MM.1S (cell line): Measurements from ENCODE around the gene CCDC198.

ENCODE experiments used
- DNase-seq: peaks from one replicate; pipeline ENCODE4 v3.0.0-alpha.2; 2015
- H2AFZ ChIP-seq: fragments of 300-600 bp; sonication (generic); 2 replicates; pipeline ENCODE4 v1.6.0; 2016; ENCODE audit warnings: antibody characterized with exemption, low read length
- H3F3A ChIP-seq: fragments of 300-600 bp; sonication (generic); 2 replicates; pipeline ENCODE4 v1.6.1; 2016; ENCODE audit warnings: mild to moderate bottlenecking, antibody characterized with exemption, low read length, moderate library complexity, mixed read lengths; ENCODE audit not compliant: insufficient read depth
- H3K27ac ChIP-seq: fragments of 300-600 bp; sonication (generic); 2 replicates; pipeline ENCODE4 v1.5.1; 2016; ENCODE audit warnings: mild to moderate bottlenecking, low read length
- H3K27me3 ChIP-seq: fragments of 300-600 bp; sonication (generic); replicated peaks from 2 replicates; pipeline ENCODE4 v1.6.0; 2016; ENCODE audit warnings: low read length; ENCODE audit not compliant: insufficient read depth
- H3K36me3 ChIP-seq: fragments of 300-600 bp; sonication (generic); replicated peaks from 2 replicates; pipeline ENCODE4 v1.6.1; 2016; ENCODE audit warnings: mild to moderate bottlenecking, low read length, mixed read lengths; ENCODE audit not compliant: insufficient read depth
- H3K4me1 ChIP-seq: fragments of 300-600 bp; sonication (generic); 2 replicates; pipeline ENCODE4 v1.6.1; 2016; ENCODE audit warnings: low read length, mixed read lengths
- H3K4me2 ChIP-seq: fragments of 300-600 bp; sonication (generic); 2 replicates; pipeline ENCODE4 v1.6.0; 2016; ENCODE audit warnings: low read depth, low read length
- H3K4me3 ChIP-seq: fragments of 300-600 bp; sonication (generic); 2 replicates; pipeline ENCODE4 v1.5.1; 2016; ENCODE audit warnings: low read length, mixed read lengths
- H3K79me2 ChIP-seq: fragments of 300-600 bp; sonication (generic); 2 replicates; pipeline ENCODE4 v1.6.1; 2016; ENCODE audit warnings: mixed run types, low read length, mixed read lengths
- H3K9ac ChIP-seq: fragments of 300-600 bp; sonication (generic); 2 replicates; pipeline ENCODE4 v1.6.1; 2016; ENCODE audit warnings: low read length, mixed read lengths
- H3K9me2 ChIP-seq: fragments of 300-600 bp; sonication (generic); replicated peaks from 2 replicates; pipeline ENCODE4 v1.6.1; 2016; ENCODE audit warnings: mild to moderate bottlenecking, low read length, mixed read lengths; ENCODE audit not compliant: insufficient read depth
- H3K9me3 ChIP-seq: fragments of 300-600 bp; sonication (generic); replicated peaks from 2 replicates; pipeline ENCODE4 v1.6.1; 2016; ENCODE audit warnings: mild to moderate bottlenecking, low read length, mixed read lengths; ENCODE audit not compliant: insufficient read depth
- H4K20me1 ChIP-seq: fragments of 300-600 bp; sonication (generic); 2 replicates; pipeline ENCODE4 v1.6.1; 2016; ENCODE audit warnings: mild to moderate bottlenecking, low read length, moderate library complexity, mixed read lengths; ENCODE audit not compliant: insufficient read depth
- CTCF ChIP-seq: fragments of 300-600 bp; sonication (generic); IDR thresholded peaks from 2 replicates; pipeline ENCODE4 v1.5.1; 2016; ENCODE audit warnings: antibody characterized with exemption, low read length, mixed read lengths
- EZH2 ChIP-seq: fragments of 300-600 bp; sonication (generic); optimal IDR thresholded peaks from 2 replicates; pipeline ENCODE3; 2017; ENCODE audit warnings: low read depth, mild to moderate bottlenecking, antibody characterized with exemption, low read length, mixed read lengths
- EZH2phosphoT487 ChIP-seq: fragments of 300-600 bp; sonication (generic); IDR thresholded peaks from 2 replicates; pipeline ENCODE4 v1.6.1; 2018; ENCODE audit warnings: antibody characterized with exemption, low read length

CCDC198 gene

GRCh38 chr14:57478050-57478449 is 15.6 kb downstream of the CCDC198 start:
- TF ChIP-seq EZH2: no peak
- H2AFZ ChIP-seq: no peak overlapping the region

GRCh38 chr14:57470909-57471308 is 22.7 kb downstream of the CCDC198 start:
- no peaks in the 10 kb centered on the region for H3K9me2 ChIP-seq
- no peaks in the 10 kb centered on the region for H3K27me3 ChIP-seq
- no peaks in the 10 kb centered on the region for H3K4me1 ChIP-seq
- no peak overlapping the region for H3K4me2 ChIP-seq
- H3K4me3 ChIP-seq: no peak overlapping the region
- no peaks in the 10 kb centered on the region for H3F3A ChIP-seq
- H4K20me1 ChIP-seq: no peaks in the 10 kb centered on the region
- no peaks in the 10 kb centered on the region for H3K36me3 ChIP-seq
- no peak for DNase-seq
- H3K79me2 ChIP-seq: no peaks in the 10 kb centered on the region
- TF ChIP-seq EZH2 (no peak), EZH2phosphoT487 (no peak), CTCF (no peak)
- H3K27ac ChIP-seq: no peak overlapping the region
- H2AFZ ChIP-seq: no peak overlapping the region
- no peaks in the 10 kb centered on the region for H3K9me3 ChIP-seq
- no peak overlapping the region for H3K9ac ChIP-seq

More at GRCh38 chr14:57478050-57478449, 15.6 kb downstream of the CCDC198 start:
- H3K9ac ChIP-seq: no peak overlapping the region
- H3K4me3 ChIP-seq: no peak overlapping the region
- H3F3A ChIP-seq: no peaks in the 10 kb centered on the region
- H3K36me3 ChIP-seq: no peaks in the 10 kb centered on the region
- H3K4me1 ChIP-seq: no peaks in the 10 kb centered on the region
- H3K9me3 ChIP-seq: no peaks in the 10 kb centered on the region
- no peak overlapping the region for H3K27ac ChIP-seq
- H3K9me2 ChIP-seq: no peaks in the 10 kb centered on the region
- no peak for DNase-seq
- H3K27me3 ChIP-seq: no peaks in the 10 kb centered on the region
- no peaks in the 10 kb centered on the region for H4K20me1 ChIP-seq
- no peaks in the 10 kb centered on the region for H3K79me2 ChIP-seq
- H3K4me2 ChIP-seq: no peak overlapping the region

- no peaks in the 10 kb centered on the region for H3K4me1 ChIP-seq
- H3K9ac ChIP-seq: no peak overlapping the region
- H3K9me3 ChIP-seq: no peaks in the 10 kb centered on the region
- H3K9me2 ChIP-seq: no peaks in the 10 kb centered on the region
- no peaks in the 10 kb centered on the region for H3F3A ChIP-seq
- no peak overlapping the region for H2AFZ ChIP-seq
- H3K27ac ChIP-seq: no peak overlapping the region
- H3K27me3 ChIP-seq: no peaks in the 10 kb centered on the region
- no peak for DNase-seq
- H3K4me2 ChIP-seq: no peak overlapping the region
- no peaks in the 10 kb centered on the region for H3K36me3 ChIP-seq
- TF ChIP-seq EZH2phosphoT487 (no peak), EZH2 (no peak), CTCF (no peak)
- H4K20me1 ChIP-seq: no peaks in the 10 kb centered on the region
- no peaks in the 10 kb centered on the region for H3K79me2 ChIP-seq
- no peak overlapping the region for H3K4me3 ChIP-seq
These were observed 29.5 kb downstream of the CCDC198 start for GRCh38 chr14:57464008-57464730.

- Histone ChIP-seq H3K9me2 (no peaks in the 10 kb centered on the region), H3K36me3 (no peaks in the 10 kb centered on the region), H4K20me1 (no peaks in the 10 kb centered on the region), H3F3A (no peaks in the 10 kb centered on the region), H3K4me3 (no peak overlapping the region), H3K27ac (no peak overlapping the region), H3K9ac (no peak overlapping the region), H3K9me3 (no peaks in the 10 kb centered on the region), H3K79me2 (no peaks in the 10 kb centered on the region), H2AFZ (no peak overlapping the region), H3K27me3 (no peaks in the 10 kb centered on the region), H3K4me2 (no peak overlapping the region), H3K4me1 (no peaks in the 10 kb centered on the region)
- TF ChIP-seq EZH2 (no peak), CTCF (no peak), EZH2phosphoT487 (no peak)
- no peak for DNase-seq
These were observed 31.1 kb downstream of the CCDC198 start for GRCh38 chr14:57462551-57462950.
